Hepatic stellate cell (primary cell): Measurements from ENCODE around the gene MDFI.
"Not testable (repeated sequence)": the region's sequence is repeated elsewhere in the genome, so short reads cannot be mapped to it uniquely, and the experiment has no call there.

Source experiments
- DNase-seq: peaks from one replicate; pipeline ENCODE4 v3.0.0; 2011; ENCODE audit warnings: low spot score

The MDFI gene

DNA sequence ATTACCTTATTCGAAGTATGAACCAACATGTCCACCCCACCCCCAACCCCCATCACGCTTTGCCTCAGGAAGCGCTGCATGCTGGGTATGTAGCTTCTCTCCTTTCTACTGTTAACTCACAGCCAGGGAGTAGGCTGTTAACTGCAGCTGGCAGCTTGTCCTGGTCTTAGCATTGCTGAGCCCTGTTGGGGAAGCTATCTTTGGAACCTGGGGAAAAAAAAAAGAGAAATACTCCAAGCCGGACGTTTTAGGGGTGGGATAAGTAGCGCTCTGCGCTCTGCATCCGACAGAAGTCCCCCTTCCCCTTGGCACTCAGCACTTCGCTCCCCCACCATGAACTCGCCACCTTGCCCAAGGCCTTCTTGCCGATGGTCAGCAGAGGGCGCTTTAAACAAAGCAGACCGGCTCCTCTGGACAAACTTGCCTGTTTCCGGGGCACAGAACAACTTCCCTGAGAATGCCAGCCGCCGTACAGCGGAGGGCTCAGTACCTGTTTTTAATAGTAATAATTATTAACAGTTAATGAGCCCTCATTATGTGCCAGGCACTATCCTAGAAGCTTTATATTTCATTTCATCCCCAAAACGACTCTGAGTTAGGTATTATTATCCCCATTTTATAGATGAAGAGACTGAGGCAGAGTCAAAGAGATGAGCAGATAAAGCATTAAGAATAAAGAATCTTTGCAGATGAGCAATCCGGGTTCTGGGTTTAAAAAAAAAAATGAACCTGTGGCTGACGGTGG lies 35.2 kb upstream of the MDFI start:
- peak; percentile 90 for DNase-seq

DNA sequence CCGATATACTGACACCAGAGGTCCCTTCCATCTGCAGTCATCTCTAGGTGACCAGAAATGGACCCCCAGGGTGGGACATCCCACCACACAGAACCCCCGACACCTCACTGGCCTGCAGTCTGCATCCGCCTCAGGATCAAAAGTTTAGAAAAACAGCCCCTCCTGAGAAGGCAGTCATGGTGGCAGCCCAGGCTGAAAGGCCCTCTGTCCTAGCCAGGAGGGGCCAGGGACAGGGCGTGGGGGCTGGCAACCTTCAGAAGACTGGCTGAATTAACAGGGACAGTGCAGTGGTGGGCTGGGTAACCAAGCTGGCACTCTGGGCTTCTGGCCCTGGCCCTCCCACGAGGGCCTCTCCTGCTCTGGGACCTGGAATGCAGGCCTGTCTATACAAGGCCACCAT lies 34.3 kb upstream of the MDFI start:
- DNase-seq: no peak

DNA sequence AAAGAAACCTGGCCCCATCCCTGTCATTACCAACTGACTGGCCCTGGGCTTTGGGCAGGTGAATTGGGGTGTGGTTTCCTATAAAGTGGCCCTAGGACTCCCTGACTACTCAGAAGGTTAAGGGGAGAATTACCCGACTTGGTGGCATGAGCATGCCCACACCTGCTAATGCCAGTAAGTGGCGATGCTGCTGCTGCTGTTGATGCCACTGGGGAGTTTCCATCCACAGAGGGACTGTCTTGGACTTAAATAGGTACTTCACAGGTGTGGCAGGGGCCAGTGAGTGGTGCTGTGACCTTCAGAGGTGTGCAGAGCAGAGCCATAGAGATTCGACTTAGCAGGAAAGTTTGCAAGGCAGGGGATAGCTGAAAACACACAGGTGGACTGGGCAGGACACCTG lies 32.6 kb upstream of the MDFI start:
- DNase-seq: no peak

DNA sequence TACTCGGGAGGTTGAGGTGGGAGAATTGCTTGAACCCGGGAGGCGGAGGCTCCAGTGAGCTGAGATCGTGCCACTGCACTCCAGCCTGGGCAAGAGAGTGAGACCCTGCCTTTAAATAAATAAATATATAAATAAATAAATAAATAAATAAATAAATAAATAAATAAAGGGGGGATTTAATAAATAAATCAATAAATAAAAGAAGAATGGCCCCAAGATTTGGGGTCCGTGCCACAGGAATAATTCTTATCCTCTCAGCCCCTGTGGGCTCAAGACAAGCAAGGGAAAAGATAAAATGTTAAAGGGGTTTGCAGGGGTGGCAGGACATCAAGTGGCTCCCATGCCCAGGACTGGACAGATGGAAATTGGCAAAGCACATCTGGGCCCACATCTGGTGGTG lies 31.2 kb upstream of the MDFI start:
- no peak for DNase-seq

DNA sequence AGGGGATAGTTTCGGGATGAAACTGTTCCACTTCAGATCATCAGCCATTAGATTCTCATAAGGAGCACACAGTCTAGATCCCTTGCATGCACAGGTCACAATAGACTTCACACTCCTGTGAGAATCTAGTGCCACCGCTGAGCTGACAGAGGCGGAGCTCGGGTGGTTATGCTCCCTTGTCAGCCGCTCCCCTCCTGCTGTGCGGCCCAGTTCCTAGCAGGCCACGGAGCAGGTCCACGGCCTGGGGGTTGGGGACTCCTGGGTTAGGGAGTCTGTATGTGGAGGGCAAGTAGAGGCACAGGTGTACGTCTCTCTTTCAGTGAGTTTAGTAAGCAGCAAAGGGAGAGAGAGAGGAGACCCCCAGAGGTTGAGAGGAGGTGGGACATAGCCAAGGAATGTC lies 30.5 kb upstream of the MDFI start:
- no peak for DNase-seq

DNA sequence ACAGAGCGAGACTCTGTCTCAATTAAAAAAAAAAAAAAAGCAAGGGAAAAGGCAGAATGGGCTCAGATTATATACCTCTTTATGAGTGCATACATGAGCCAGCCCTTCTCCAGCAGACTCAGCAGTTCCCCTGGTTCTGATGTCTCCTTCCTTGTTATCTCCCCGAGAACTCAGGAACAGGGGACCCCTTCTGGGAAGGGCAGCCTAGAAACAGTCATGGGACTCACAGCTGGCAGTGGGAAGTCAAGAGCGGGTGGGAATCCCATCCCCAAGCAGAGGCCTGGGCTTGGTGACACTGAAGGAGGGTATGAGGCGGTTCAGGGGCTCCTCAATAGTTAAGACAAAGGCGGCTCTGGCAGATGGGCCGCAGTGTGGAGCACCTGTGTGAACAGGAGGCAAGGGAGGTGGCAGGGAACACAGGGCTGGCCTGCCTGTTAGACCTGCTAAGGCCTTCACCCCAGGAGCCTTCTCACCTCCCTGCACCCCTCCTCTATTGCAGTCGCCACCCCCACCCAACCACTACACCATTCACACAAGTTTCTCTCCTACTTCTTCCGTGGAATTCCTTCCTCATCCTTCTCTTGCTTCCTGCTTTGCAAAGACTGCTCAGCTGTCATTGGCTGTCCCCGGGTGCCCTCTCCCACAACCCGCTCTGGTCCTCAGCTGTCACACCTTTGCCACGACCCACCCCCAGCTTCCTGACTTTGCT lies 29.7 kb upstream of the MDFI start:
- DNase-seq: no peak

DNA sequence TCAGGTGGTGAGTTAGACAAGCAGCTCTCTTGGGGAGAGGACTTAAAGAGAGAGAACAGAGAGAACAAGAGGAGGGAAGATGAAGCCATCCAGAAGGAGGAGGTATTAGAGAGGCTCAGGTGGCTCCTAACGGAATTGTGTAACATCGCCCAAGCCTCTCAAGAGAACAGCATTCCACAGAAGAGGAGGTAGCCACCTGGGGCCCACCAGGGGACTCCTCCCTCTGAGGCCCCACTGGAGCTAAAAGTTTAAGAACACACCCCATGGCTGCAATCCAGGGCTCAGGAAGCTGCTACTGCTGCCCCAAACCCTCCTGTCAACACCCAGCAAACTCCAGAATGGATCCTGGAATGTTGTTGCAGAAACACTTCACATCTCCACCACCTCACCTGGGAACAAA lies 23.6 kb upstream of the MDFI start:
- no peak for DNase-seq

DNA sequence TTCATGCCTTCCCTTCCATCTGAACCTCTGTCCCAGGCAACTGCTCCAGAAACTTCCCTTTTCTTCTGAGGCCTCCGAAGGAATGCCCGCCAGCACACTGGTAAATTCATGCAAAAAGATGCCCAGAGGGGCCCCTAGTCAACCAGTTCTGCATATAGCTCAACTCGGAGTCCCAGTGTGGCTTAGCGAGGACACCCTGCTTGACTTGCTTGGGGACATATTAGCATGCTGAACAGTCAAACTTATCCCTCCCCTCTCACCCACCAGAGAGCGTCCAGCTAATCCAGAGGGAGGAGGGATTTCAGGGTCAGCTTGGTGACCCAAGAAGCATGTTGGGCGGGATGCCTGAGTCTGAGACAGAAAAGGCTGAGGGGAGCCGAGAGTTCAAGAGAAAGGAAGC lies 23.0 kb upstream of the MDFI start:
- DNase-seq: no peak

DNA sequence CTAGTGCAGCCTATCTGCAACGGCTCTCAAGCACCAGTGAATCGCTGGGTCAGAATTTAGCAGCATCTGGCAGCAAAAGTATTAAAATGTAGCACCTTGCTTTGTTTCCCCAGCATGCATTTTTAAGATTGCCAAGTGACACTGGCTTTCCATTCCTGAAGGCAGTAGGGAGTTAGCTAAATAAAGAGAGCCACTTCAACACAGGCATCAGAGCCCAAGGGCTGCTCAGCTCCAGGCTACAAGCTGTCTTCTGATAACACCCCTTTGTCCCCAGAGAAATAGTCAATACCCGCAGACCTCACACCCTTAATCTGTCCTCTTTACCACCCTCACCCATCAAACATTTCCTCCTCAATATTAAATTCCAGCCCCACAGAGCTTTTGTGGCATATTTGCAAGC lies 19.7 kb upstream of the MDFI start:
- DNase-seq: no peak

DNA sequence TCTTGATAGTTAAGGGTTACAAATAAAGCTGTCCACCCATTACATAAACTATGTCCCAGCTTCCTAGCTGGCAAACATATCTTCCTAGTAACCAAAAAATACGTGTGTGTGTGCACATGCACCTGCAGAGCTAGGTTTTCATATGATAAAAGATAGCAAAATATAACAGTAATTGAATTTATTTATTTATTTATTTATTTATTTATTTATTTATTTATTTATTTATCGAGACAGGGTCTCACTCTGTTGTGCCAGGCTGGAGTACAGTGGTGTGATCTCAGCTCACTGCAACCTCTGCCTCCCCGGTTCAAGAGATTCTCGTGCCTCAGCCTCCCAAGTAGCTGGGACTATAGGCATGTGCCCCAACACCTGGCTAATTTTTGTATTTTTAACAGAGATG lies 19.1 kb upstream of the MDFI start:
- DNase-seq: not testable (repeated sequence)

DNA sequence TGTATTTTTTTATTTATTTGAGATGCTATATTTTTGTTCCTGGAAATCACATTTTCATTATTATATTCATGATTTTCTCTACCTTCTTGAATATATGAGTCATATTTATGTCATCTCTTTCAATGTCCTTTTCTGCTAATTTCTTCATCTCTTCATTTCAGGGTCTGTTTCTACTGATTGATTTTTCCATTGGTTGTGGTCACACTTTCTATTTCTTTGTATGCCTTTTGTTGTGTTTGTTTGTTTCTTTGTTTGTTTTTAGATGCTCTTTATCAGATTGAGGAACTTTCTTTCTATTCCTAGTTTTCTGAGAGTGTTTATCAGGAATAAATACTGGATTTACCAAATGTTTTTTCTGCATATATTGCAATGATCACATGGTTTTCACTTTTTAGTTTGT lies 16.9 kb upstream of the MDFI start:
- no peak for DNase-seq

DNA sequence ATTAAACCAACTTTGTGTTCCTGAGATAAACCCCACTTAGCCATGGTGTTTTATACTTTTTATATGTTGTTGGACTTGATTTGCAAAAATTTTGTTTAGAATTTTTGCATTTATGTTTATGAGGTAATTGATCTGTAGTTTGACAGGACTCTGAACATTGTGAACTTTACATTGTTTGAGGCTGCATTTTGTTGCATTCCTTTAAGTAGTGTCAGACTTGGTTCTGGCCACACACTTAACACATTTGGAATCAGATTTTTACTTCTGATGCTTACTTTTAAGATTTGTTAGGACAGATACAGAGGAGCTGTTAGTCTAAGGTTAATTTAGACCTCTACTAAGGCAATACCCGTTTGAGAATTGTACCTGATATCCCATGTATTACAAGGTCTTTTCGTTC lies 16.5 kb upstream of the MDFI start:
- no peak for DNase-seq

DNA sequence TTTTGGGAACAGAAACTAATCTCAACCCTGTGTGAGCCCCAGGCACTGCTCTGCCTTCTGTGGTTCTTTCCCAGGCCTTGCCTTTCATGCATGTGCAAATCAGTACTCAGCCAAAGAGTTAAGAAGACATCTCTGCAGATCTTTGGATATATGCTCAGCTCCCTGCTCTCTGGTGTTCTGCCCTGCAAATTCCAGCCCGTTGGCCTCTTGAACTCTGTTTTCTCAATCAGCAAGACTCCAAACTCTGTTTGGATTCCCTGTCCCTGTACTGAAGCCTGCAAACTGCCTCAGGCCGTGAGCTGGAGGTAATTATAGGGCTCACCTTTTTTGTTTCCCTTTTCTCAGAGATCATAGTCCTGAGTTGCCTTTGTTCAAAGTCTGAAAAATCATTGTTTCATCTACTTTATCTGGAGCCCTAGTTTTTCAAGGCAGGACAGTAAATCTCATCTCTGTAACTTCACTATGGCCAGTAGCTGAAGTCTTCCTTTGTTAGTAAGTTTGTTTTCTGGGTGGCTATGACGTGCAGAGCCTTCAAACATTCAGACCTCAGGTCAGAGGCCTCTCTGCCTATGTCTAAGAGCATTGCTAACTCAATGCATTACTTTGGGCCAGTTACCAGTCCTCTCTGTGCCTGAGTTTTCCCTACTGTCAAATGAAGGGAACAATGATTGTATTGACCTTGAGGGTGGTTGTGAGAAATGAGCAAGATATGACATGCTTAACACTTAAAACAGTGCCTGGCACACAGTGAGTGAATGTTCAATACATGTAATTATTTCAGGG lies 15.9 kb upstream of the MDFI start:
- DNase-seq: no peak

DNA sequence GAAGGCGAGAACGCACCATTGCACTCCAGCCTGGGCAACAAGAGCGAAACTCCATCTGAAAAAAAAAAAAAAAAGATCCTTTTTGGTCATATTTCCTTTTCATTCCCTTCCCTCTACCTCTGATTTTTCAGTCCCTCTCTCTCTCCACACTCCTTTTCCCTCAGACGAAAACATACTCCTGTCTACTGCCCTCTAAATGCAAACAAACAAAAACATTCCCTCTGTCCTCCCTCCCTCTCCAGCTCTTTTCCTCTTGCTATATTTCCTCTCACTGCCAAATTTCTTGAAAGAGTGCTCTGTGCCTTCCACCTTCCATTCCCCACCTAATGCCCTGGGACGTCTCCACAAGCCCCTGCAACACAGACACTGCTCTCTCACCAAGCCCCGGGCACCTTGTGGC lies 14.9 kb upstream of the MDFI start:
- DNase-seq: no peak

DNA sequence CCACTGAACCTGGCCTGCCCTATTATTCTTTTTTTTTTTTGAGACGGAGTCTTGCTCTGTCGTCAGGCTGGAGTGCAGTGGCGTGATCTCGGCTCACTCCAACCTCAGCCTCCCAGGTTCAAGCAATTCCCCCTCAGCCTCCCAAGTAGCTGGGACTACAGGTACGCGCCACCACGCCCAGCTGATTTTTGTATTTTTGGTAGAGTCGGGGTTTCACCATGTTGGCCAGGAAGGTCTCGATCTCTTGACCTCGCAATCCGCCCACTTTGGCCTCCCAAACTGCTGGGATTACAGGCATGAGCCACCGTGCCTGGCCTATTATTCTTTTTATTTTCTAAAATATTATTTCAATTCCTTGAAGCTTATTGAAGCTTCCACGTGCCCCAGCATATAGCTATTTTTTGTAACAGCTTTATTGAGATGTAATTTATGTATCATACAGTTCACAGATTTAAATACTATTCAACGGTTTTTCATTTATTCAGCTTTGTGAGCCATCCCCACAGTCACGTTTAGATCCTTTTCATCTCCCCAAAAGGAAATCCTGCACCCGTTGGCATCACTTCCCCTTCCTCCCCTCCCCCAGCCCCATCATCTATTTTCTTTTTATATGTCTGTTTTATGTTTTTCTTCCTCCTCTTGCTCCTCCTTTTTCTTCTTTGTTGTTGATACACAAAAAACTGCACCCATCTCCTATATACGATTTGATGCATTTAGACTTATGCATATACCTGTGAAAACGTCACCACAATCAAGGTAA lies 13.5 kb upstream of the MDFI start:
- no peak for DNase-seq

DNA sequence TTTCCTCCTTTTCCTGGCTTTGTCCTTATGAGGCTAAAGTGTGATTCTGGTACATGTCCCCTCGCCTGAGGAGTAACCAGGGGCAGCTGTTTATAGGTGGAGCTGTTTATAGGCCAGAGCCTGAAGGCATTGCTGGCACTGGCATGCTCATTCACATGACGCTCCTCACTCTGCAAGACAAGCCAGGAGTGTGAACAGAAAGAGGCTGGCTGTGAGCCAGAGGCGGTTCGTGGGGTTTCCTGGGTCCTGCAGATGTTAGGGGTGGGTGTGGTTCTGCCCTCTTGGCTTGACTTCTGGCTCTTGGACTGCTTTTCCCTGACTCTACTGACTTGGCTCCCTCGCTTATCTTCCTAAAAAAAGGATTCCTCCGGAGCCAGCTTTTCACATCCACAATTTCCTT lies 12.8 kb upstream of the MDFI start:
- no peak for DNase-seq

DNA sequence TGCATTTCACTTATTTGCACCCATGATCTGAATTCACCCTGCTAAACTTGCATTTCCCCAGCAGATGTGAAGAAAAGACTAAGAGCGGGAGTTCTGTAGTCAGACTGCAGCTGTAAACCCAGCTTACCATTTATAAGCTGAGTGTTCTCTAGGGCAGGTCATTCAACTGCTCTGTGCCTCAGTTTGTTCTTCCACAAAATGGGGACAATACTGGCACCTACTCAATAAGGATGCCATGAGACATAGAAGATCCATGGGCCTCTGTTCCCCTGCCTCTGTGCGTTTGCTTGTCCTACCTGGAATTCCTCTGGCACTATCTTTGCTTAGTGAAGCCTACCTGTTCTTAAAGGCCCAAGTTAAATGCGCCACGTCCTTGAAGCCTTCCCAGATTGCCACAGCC lies 12.2 kb upstream of the MDFI start:
- no peak for DNase-seq

DNA sequence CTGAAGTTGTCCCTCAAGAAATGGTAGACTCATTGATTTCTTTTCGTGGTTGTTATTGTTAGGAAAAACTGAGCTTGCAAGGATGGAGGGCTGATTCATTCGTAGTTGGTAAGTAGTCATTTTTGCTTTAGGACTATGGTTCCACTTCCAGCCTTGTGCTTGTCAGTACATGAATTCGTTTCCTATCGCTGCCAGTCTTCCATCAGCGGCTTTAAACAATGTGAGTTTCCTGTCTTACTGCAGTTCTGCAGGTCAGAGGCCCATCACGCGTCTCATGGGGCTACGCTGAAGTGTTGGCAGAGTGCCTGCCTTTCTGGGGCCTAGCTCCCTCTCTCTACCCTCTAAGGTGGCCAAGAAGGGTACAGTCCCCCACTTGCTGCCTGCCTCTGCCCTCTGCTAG lies 11.4 kb upstream of the MDFI start:
- DNase-seq: no peak

DNA sequence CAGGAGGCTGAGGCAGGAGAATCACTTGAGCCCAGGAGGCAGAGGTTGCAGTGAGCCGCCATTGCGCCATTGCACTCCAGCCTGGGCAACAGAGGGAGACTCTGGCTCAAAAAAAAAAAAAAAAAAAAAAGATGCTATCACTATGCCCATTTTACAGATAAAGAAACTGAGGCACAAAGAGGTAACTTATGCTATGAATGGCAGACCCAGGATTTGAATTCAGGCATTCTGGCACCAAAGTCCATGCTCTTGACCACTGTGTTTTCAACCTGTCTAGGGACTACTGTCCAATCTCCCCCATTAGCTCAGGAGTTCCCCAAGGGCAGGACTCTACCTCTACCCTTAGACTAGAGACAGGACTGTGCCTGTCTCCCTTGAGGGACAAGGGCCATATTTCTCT lies 9.1 kb upstream of the MDFI start:
- DNase-seq: no peak

DNA sequence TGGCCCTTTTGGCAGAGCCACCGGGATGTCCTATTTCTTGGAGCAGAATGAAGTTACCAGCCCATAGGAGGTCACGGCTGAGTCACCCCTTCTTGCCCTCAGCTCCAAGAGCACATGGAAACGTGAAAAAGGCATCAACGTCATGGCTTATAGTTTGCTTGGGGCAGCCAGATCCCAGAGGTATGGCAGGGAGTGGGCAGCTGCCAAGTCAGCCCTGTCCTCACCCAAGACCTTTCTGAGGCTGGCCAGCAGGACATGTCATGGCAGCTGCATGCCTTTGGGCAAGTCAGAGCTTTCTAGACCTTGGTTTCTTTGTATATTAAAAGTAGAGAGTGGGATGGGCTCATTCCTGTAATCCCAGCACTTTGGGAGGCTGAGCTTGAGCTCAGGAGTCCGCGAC lies 8.2 kb upstream of the MDFI start:
- no peak for DNase-seq

DNA sequence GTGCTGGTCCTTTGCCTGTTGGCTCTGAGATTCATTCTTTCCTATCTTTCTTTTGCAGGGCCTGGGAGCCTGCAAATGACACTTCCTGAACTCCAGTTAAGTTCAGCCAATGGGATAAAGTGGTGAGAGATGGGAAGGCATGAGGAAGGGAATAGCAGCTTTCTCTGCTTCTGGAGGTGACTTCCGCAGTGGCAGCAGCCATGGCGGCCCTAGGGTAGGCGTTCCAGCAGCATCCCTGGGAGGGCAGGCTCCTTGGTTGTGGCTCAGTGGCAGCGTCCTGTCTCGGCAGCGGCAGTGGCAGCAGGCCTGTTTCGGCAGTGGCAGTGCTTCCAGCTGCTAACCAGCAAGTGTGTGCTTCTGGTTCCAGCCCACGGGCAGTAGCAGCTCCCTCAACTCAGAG lies 7.3 kb upstream of the MDFI start:
- DNase-seq: no peak

DNA sequence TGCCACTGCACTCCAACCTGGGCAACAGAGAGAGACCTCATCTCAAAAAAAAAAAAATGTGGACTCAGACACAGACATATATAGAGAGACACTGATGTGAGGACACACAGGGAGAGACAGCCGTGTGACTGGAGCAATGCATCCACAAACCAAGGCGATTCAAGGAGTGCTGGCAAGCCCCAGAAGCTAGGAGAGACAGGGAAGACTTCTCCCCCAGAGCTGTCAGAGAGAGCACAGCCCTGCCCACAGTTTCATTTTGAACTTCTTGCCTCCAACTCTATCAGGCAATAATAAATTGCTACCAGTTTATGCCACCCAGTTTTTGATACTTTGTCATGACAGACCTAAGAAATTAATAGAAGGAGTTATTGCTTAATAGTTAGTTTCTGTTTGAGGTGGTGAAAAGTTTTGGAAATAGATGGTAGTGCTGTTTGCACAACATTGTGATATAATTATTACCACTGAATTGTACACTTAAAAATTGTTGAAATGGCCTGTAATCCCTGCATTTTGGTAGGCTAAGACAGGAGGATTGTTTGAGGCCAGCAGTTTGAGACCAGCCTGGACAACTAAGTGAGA lies 5.1 kb upstream of the MDFI start:
- DNase-seq: no peak
